ENCODE results near the gene CLK3.
A peak's percentile ranks its signal among the peaks of the same experiment; 100 is the strongest.

Gene CLK3

GRCh38 chr15:74610302-74610951 is 5.2 kb upstream of the CLK3 start:
- H4K8ac ChIP-seq (ENCODE audit: low read length), result peak overlapping the region; percentile 31
- 50% methylated on average over 7 of the region's 7 CpGs for WGBS

GRCh38 chr15:74611341-74611740 is 4.3 kb upstream of the CLK3 start:
- Histone ChIP-seq H3K23ac (ENCODE audit: low read length in 2 of 2) (no peak overlapping the region), H3K14ac (ENCODE audit: low read length in 2 of 2) (no peak overlapping the region), H2AK5ac (ENCODE audit: low read length, severe bottlenecking) (no peak overlapping the region), H3K36me3 (ENCODE audit: control insufficient read depth in 1 of 2, insufficient read depth in 2 of 2, low read depth in 1 of 2, low read length in 2 of 2) (no peaks in the 10 kb centered on the region), H3K4ac (ENCODE audit: low read depth in 1 of 2, low read length in 2 of 2) (no peak overlapping the region), H3K27ac (ENCODE audit: low read length, poor library complexity, severe bottlenecking) (no peak overlapping the region), H3K79me1 (replicated peaks; ENCODE audit: low read length, poor library complexity, severe bottlenecking) (no peaks in the 10 kb centered on the region), H3K4me1 (ENCODE audit: control insufficient read depth, insufficient read depth, low read depth, low read length) (peaks cover 3% of the 10 kb centered on the region), H2BK12ac (ENCODE audit: low read length in 2 of 2) (no peak overlapping the region), H3K4me2 (ENCODE audit: low read length, poor library complexity, severe bottlenecking) (no peak overlapping the region), H3K27me3 (ENCODE audit: control insufficient read depth in 1 of 2, insufficient read depth in 1 of 2, low read length in 2 of 2) (peaks cover 49 to 57% of the 10 kb centered on the region in 2 experiments), H2BK120ac (ENCODE audit: low read depth, low read length) (no peak overlapping the region), H3K18ac (ENCODE audit: low read depth in 1 of 2, low read length in 2 of 2) (no peak overlapping the region), H4K8ac (ENCODE audit: low read length) (no peak overlapping the region), H4K91ac (ENCODE audit: low read length) (no peak overlapping the region), H2BK15ac (ENCODE audit: low read depth, poor library complexity, severe bottlenecking) (no peak overlapping the region), H3K4me3 (ENCODE audit: insufficient read depth in 1 of 2, low read depth in 1 of 2, low read length in 2 of 2) (no peak overlapping the region), H3K9me3 (ENCODE audit: control insufficient read depth, low read length) (no peaks in the 10 kb centered on the region), H2AFZ (ENCODE audit: low read depth, low read length) (no peak overlapping the region), H2BK5ac (ENCODE audit: low read depth, low read length, poor library complexity, severe bottlenecking) (no peak overlapping the region), H3K9ac (ENCODE audit: low read length) (no peak overlapping the region)
- no peak for DNase-seq
- WGBS, result 93% methylated on average over 11 of the region's 11 CpGs

More at GRCh38 chr15:74610302-74610951, 5.2 kb upstream of the CLK3 start:
- no peak overlapping the region for H3K18ac ChIP-seq (ENCODE audit: low read depth in 1 of 2, low read length in 2 of 2)
- H3K36me3 ChIP-seq (ENCODE audit: control insufficient read depth in 1 of 2, insufficient read depth in 2 of 2, low read depth in 1 of 2, low read length in 2 of 2), result no peaks in the 10 kb centered on the region
- H3K27ac ChIP-seq (ENCODE audit: low read length, poor library complexity, severe bottlenecking), result no peak overlapping the region
- H3K79me1 ChIP-seq (replicated peaks; ENCODE audit: low read length, poor library complexity, severe bottlenecking), result no peaks in the 10 kb centered on the region
- no peak overlapping the region for H3K4me3 ChIP-seq (ENCODE audit: insufficient read depth in 1 of 2, low read depth in 1 of 2, low read length in 2 of 2)
- H2BK120ac ChIP-seq (ENCODE audit: low read depth, low read length), result no peak overlapping the region
- H3K23ac ChIP-seq (ENCODE audit: low read length in 2 of 2), result no peak overlapping the region
- no peak overlapping the region for H3K14ac ChIP-seq (ENCODE audit: low read length in 2 of 2)
- H3K27me3 ChIP-seq (ENCODE audit: control insufficient read depth in 1 of 2, insufficient read depth in 1 of 2, low read length in 2 of 2), result peaks cover 49 to 57% of the 10 kb centered on the region in 2 experiments
- no peak overlapping the region for H2BK15ac ChIP-seq (ENCODE audit: low read depth, poor library complexity, severe bottlenecking)
- peak; percentile 46 for DNase-seq
- H3K4ac ChIP-seq (ENCODE audit: low read depth in 1 of 2, low read length in 2 of 2), result no peak overlapping the region
- peaks cover 3% of the 10 kb centered on the region for H3K4me1 ChIP-seq (ENCODE audit: control insufficient read depth, insufficient read depth, low read depth, low read length)
- no peak overlapping the region for H2BK5ac ChIP-seq (ENCODE audit: low read depth, low read length, poor library complexity, severe bottlenecking)
- no peak overlapping the region for H4K91ac ChIP-seq (ENCODE audit: low read length)
- no peak overlapping the region for H2AK5ac ChIP-seq (ENCODE audit: low read length, severe bottlenecking)
- no peak overlapping the region for H3K9ac ChIP-seq (ENCODE audit: low read length)
- no peak overlapping the region for H3K4me2 ChIP-seq (ENCODE audit: low read length, poor library complexity, severe bottlenecking)
- H2BK12ac ChIP-seq (ENCODE audit: low read length in 2 of 2), result no peak overlapping the region
- no peaks in the 10 kb centered on the region for H3K9me3 ChIP-seq (ENCODE audit: control insufficient read depth, low read length)
- no peak overlapping the region for H2AFZ ChIP-seq (ENCODE audit: low read depth, low read length)

GRCh38 chr15:74611834-74612233 is 3.8 kb upstream of the CLK3 start:
- Histone ChIP-seq H3K36me3 (ENCODE audit: control insufficient read depth in 1 of 2, insufficient read depth in 2 of 2, low read depth in 1 of 2, low read length in 2 of 2) (no peaks in the 10 kb centered on the region), H2BK12ac (ENCODE audit: low read length in 2 of 2) (no peak overlapping the region), H2BK5ac (ENCODE audit: low read depth, low read length, poor library complexity, severe bottlenecking) (no peak overlapping the region), H3K27me3 (ENCODE audit: control insufficient read depth in 1 of 2, insufficient read depth in 1 of 2, low read length in 2 of 2) (peaks cover 47 to 57% of the 10 kb centered on the region in 2 experiments), H3K9ac (ENCODE audit: low read length) (no peak overlapping the region), H3K23ac (ENCODE audit: low read length in 2 of 2) (no peak overlapping the region), H3K18ac (ENCODE audit: low read depth in 1 of 2, low read length in 2 of 2) (no peak overlapping the region), H2BK120ac (ENCODE audit: low read depth, low read length) (no peak overlapping the region), H3K4ac (ENCODE audit: low read depth in 1 of 2, low read length in 2 of 2) (no peak overlapping the region), H3K9me3 (ENCODE audit: control insufficient read depth, low read length) (no peaks in the 10 kb centered on the region), H3K79me1 (replicated peaks; ENCODE audit: low read length, poor library complexity, severe bottlenecking) (no peaks in the 10 kb centered on the region), H4K8ac (ENCODE audit: low read length) (no peak overlapping the region), H2BK15ac (ENCODE audit: low read depth, poor library complexity, severe bottlenecking) (no peak overlapping the region), H2AFZ (ENCODE audit: low read depth, low read length) (no peak overlapping the region), H3K4me1 (ENCODE audit: control insufficient read depth, insufficient read depth, low read depth, low read length) (peaks cover 6% of the 10 kb centered on the region), H4K91ac (ENCODE audit: low read length) (no peak overlapping the region), H3K14ac (ENCODE audit: low read length in 2 of 2) (no peak overlapping the region), H3K27ac (ENCODE audit: low read length, poor library complexity, severe bottlenecking) (no peak overlapping the region), H3K4me3 (ENCODE audit: insufficient read depth in 1 of 2, low read depth in 1 of 2, low read length in 2 of 2) (no peak overlapping the region), H3K4me2 (ENCODE audit: low read length, poor library complexity, severe bottlenecking) (no peak overlapping the region), H2AK5ac (ENCODE audit: low read length, severe bottlenecking) (no peak overlapping the region)
- WGBS, result 96% methylated on average over 3 of the region's 6 CpGs
- DNase-seq, result no peak

GRCh38 chr15:74612677-74613076 is 3.0 kb upstream of the CLK3 start:
- Histone ChIP-seq H3K9ac (ENCODE audit: low read length) (no peak overlapping the region), H2BK5ac (ENCODE audit: low read depth, low read length, poor library complexity, severe bottlenecking) (no peak overlapping the region), H3K18ac (ENCODE audit: low read depth in 1 of 2, low read length in 2 of 2) (no peak overlapping the region), H3K27ac (ENCODE audit: low read length, poor library complexity, severe bottlenecking) (no peak overlapping the region), H3K14ac (ENCODE audit: low read length in 2 of 2) (no peak overlapping the region), H3K4ac (ENCODE audit: low read depth in 1 of 2, low read length in 2 of 2) (no peak overlapping the region), H2BK15ac (ENCODE audit: low read depth, poor library complexity, severe bottlenecking) (no peak overlapping the region), H3K4me3 (ENCODE audit: insufficient read depth in 1 of 2, low read depth in 1 of 2, low read length in 2 of 2) (no peak overlapping the region), H3K79me1 (replicated peaks; ENCODE audit: low read length, poor library complexity, severe bottlenecking) (no peaks in the 10 kb centered on the region), H3K4me1 (ENCODE audit: control insufficient read depth, insufficient read depth, low read depth, low read length) (peaks cover 9% of the 10 kb centered on the region), H3K23ac (ENCODE audit: low read length in 2 of 2) (no peak overlapping the region), H2AK5ac (ENCODE audit: low read length, severe bottlenecking) (no peak overlapping the region), H3K9me3 (ENCODE audit: control insufficient read depth, low read length) (no peaks in the 10 kb centered on the region), H4K91ac (ENCODE audit: low read length) (peak overlapping the region; percentile 16), H2BK12ac (ENCODE audit: low read length in 2 of 2) (no peak overlapping the region), H3K4me2 (ENCODE audit: low read length, poor library complexity, severe bottlenecking) (no peak overlapping the region), H3K36me3 (ENCODE audit: control insufficient read depth in 1 of 2, insufficient read depth in 2 of 2, low read depth in 1 of 2, low read length in 2 of 2) (no peaks in the 10 kb centered on the region), H4K8ac (ENCODE audit: low read length) (no peak overlapping the region), H2BK120ac (ENCODE audit: low read depth, low read length) (no peak overlapping the region), H2AFZ (ENCODE audit: low read depth, low read length) (no peak overlapping the region), H3K27me3 (ENCODE audit: control insufficient read depth in 1 of 2, insufficient read depth in 1 of 2, low read length in 2 of 2) (peaks cover 42 to 53% of the 10 kb centered on the region in 2 experiments)
- DNase-seq, result no peak
- 84% methylated on average over 2 of the region's 2 CpGs for WGBS
